ENCODE results near the gene CACNG7. TPM values are rescaled to one million over a fixed set of nuclear protein-coding genes. Genes with fewer than 3 reads are reported as not detected.
A peak's percentile ranks its signal among the peaks of the same experiment; 100 is the strongest.

The CACNG7 gene
- total RNA-seq, 2 experiments from 2014 or later, result not detected

DNA sequence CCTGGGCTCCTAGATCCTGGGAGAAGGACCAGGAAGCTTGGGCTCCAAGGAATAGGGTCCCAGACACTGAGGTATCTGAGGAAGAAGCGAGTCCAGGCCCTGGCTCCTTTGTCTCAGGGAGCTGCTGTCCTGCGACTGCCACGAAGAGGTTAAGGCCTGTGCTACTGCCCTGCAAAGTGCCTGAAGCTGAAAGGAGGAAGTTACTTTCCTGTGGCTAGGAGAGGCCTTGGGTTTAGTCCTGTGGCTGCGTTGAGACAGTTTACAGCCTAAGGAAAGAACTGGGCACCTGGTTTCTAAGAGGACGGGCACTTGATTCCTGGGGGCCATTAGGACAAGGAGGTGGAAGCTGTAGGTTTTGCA, 38.6 kb upstream of the CACNG7 start:
- Mint-ChIP-seq H3K27me3 (no peaks in the 10 kb centered on the region), H3K36me3 (ENCODE audit: low read depth) (peaks cover 32% of the 10 kb centered on the region), H3K4me3 (peak overlapping the region; percentile 65), H3K4me1 (ENCODE audit: low read depth) (peaks cover 49% of the 10 kb centered on the region), H3K9me3 (no peaks in the 10 kb centered on the region), H3K27ac (peak overlapping the region; percentile 63)
- TF ChIP-seq, protein P1, sequence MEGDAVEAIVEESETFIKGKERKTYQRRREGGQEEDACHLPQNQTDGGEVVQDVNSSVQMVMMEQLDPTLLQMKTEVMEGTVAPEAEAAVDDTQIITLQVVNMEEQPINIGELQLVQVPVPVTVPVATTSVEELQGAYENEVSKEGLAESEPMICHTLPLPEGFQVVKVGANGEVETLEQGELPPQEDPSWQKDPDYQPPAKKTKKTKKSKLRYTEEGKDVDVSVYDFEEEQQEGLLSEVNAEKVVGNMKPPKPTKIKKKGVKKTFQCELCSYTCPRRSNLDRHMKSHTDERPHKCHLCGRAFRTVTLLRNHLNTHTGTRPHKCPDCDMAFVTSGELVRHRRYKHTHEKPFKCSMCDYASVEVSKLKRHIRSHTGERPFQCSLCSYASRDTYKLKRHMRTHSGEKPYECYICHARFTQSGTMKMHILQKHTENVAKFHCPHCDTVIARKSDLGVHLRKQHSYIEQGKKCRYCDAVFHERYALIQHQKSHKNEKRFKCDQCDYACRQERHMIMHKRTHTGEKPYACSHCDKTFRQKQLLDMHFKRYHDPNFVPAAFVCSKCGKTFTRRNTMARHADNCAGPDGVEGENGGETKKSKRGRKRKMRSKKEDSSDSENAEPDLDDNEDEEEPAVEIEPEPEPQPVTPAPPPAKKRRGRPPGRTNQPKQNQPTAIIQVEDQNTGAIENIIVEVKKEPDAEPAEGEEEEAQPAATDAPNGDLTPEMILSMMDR (IDR thresholded peaks at IDR 0.05), result no peak
- ATAC-seq, result no peak
- intact Hi-C loops (cut with micrococcal nuclease), result no loop called here
- ChIA-PET CTCF (no interaction called here), POLR2A (interaction anchor here (0.8 to 1.9 kb wide), 4 partner anchors 8 to 17 kb away, joined by 3 to 7 read pairs (median 4); no protein-coding TSS in a partner anchor)
- peak; percentile 11 for DNase-seq

DNA sequence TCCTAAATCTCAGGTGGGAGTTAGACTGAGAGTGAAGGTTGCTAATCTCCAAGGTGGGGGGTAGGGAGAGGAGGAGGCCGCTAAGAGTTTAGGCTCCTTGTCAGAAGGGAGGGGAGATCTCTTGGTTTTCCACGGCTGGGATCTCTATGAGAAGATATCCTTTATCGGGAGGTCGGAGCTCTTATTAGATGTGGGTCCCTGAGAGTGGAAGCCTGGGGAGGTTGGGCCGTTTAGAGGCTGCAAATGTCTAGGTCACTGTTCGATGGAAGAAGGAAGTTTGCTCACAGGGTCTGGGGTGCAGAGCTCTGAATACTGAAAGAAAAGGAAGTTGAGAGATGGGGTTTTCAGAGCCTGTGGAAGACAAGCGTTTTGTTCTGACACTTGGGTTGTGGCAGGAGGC, 37.6 kb upstream of the CACNG7 start:
- DNase-seq (no peak), ATAC-seq (no peak)
- Mint-ChIP-seq H3K36me3 (ENCODE audit: low read depth) (peaks cover 37% of the 10 kb centered on the region), H3K4me3 (peak overlapping the region; percentile 34), H3K4me1 (ENCODE audit: low read depth) (peaks cover 49% of the 10 kb centered on the region), H3K27me3 (no peaks in the 10 kb centered on the region), H3K9me3 (no peaks in the 10 kb centered on the region), H3K27ac (peak overlapping the region; percentile 73)
- TF ChIP-seq, protein P1 (IDR thresholded peaks at IDR 0.05), result no peak
- intact Hi-C loops (cut with micrococcal nuclease), result no loop called here
- CTCF ChIA-PET, result interaction anchor here (1.0 to 1.3 kb wide), 2 partner anchors 36 to 158 kb away, joined by 3 read pairs; no protein-coding TSS in a partner anchor
- POLR2A ChIA-PET, result interaction anchor here (0.9 to 1.9 kb wide), 3 partner anchors 8 to 18 kb away, joined by 3 to 7 read pairs (median 4); no protein-coding TSS in a partner anchor

DNA sequence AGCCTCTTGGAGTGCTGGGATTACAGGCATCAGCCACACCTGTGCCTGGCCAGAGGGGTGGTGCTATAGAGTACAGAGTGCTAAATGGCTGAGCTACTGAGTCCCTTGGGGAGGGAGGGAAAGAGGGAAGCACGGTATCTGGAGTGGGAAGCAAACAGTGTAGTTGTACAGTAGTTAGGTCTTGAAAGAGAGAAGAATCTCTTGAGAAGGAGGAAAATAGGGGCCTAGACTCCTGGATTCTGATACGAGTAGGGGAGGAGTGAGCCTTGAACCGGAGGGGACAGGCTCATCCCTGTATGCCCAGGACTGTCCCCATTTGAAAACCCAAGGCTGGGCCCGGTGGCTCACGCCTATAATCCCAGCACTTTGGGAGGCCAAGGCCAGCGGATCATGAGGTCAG, 36.3 kb upstream of the CACNG7 start:
- TF ChIP-seq, protein P1 (IDR thresholded peaks at IDR 0.05), result no peak
- DNase-seq, result no peak
- Mint-ChIP-seq H3K4me3 (no peak overlapping the region), H3K27ac (peak overlapping the region; percentile 57), H3K27me3 (no peaks in the 10 kb centered on the region), H3K4me1 (ENCODE audit: low read depth) (peaks cover 57% of the 10 kb centered on the region), H3K9me3 (no peaks in the 10 kb centered on the region), H3K36me3 (ENCODE audit: low read depth) (peaks cover 42% of the 10 kb centered on the region)
- ChIA-PET CTCF (no interaction called here), POLR2A (interaction anchor here (1.0 kb wide), 1 partner anchor 287 kb away, joined by 3 read pairs; the partner anchor contains the start of gene LENG1)
- ATAC-seq, result no peak
- intact Hi-C loops (cut with micrococcal nuclease), result no loop called here

DNA sequence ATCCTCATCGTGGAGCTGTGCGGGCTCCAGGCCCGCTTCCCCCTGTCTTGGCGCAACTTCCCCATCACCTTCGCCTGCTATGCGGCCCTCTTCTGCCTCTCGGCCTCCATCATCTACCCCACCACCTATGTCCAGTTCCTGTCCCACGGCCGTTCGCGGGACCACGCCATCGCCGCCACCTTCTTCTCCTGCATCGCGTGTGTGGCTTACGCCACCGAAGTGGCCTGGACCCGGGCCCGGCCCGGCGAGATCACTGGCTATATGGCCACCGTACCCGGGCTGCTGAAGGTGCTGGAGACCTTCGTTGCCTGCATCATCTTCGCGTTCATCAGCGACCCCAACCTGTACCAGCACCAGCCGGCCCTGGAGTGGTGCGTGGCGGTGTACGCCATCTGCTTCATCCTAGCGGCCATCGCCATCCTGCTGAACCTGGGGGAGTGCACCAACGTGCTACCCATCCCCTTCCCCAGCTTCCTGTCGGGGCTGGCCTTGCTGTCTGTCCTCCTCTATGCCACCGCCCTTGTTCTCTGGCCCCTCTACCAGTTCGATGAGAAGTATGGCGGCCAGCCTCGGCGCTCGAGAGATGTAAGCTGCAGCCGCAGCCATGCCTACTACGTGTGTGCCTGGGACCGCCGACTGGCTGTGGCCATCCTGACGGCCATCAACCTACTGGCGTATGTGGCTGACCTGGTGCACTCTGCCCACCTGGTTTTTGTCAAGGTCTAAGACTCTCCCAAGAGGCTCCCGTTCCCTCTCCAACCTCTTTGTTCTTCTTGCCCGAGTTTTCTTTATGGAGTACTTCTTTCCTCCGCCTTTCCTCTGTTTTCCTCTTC, 35.1 kb upstream of the CACNG7 start:
- intact Hi-C loops (cut with micrococcal nuclease), result no loop called here
- ChIA-PET CTCF (no interaction called here), POLR2A (no interaction called here)
- Mint-ChIP-seq H3K27me3 (no peaks in the 10 kb centered on the region), H3K36me3 (ENCODE audit: low read depth) (peaks cover 42% of the 10 kb centered on the region), H3K4me1 (ENCODE audit: low read depth) (peaks cover 64% of the 10 kb centered on the region), H3K4me3 (peak overlapping the region; percentile 44), H3K9me3 (no peaks in the 10 kb centered on the region), H3K27ac (peak overlapping the region; percentile 87)
- no peak for DNase-seq
- no peak for ATAC-seq
- TF ChIP-seq, protein P1 (IDR thresholded peaks at IDR 0.05), result no peak

DNA sequence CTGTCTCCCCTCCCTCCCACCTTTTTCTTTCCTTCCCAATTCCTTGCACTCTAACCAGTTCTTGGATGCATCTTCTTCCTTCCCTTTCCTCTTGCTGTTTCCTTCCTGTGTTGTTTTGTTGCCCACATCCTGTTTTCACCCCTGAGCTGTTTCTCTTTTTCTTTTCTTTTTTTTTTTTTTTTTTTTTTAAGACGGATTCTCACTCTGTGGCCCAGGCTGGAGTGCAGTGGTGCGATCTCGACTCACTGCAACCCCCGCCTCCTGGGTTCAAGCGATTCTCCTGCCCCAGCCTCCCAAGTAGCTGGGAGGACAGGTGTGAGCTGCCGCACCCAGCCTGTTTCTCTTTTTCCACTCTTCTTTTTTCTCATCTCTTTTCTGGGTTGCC, 34.5 kb upstream of the CACNG7 start:
- Mint-ChIP-seq H3K4me3 (peak overlapping the region; percentile 44), H3K36me3 (ENCODE audit: low read depth) (peaks cover 41% of the 10 kb centered on the region), H3K9me3 (no peaks in the 10 kb centered on the region), H3K27me3 (no peaks in the 10 kb centered on the region), H3K4me1 (ENCODE audit: low read depth) (peaks cover 66% of the 10 kb centered on the region), H3K27ac (peak overlapping the region; percentile 87)
- intact Hi-C loops (cut with micrococcal nuclease), result no loop called here
- ATAC-seq (no peak), DNase-seq (no peak)
- TF ChIP-seq, protein P1 (IDR thresholded peaks at IDR 0.05), result no peak
- POLR2A ChIA-PET, result no interaction called here
- CTCF ChIA-PET, result no interaction called here

Data from activated CD8-positive, alpha-beta T cell treated with anti-CD3 and anti-CD28 coated beads for 36 hours (primary cell).